IPS-18c (cell line): Measurements from ENCODE around the gene ZNF534.
A peak's percentile ranks its signal among the peaks of the same experiment; 100 is the strongest.
"Not testable (repeated sequence)": the region's sequence is repeated elsewhere in the genome, so short reads cannot be mapped to it uniquely, and the experiment has no call there.

Experiments
- H3K4me3 ChIP-seq: 2 replicates; pipeline ENCODE4 v1.7.0; 2013; ENCODE audit warnings: low read depth, mild to moderate bottlenecking, low read length, moderate library complexity; ENCODE audit not compliant: insufficient read depth
- H3K9me3 ChIP-seq: one replicate; pipeline ENCODE4 v1.6.1; 2013; ENCODE audit warnings: mild to moderate bottlenecking, low read length, moderate library complexity; ENCODE audit not compliant: control insufficient read depth, insufficient read depth

The ZNF534 gene

DNA sequence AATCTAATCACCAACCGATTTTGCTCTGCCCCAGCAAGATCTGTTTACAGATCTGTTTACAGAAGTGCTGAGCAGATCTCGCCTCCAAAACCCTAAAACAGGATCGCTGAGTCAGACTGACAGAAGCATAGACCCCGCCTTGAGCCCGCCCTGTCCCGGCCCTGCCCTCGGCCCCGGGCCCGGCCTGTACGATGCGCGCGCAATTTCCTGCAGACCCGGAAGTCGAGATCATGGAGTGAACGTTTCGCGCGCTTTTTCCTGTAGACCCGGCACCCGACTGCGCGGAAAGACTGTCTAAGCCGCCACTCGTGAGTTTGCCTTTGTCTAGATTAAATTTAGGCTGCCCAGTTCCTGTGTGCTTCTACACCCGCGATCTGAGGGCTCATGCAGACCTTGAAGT lies at the start of gene ZNF534:
TSS of gene ZNF534 (plus strand) at position 212 of the 400 bp plus-strand sequence. CDS start 2,327 bp downstream, outside the sequence.
- H3K9me3 ChIP-seq, result peaks cover 8% of the 10 kb centered on the region
- H3K4me3 ChIP-seq, result no peak within 1 kb of the TSS

DNA sequence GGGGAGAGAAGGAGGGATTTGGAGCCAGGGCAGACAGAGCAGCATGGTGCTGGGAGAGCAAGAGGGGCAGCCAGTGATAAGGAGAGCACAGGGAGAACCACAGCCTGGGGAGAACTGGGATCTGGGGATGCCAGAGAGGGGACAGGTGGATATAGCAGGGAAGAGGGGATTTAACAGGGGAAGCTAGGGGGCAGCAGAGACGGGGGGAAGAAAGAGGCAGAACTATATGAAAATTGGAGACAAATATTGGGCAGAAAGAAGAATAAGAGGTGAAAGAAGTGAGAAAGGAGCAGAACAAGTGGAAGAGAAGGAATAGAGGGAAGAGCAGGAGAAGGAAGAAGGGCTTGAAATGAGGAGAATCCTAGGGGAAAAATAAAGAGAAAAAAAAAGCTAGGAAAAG lies 37.8 kb upstream of the ZNF534 start:
- Histone ChIP-seq H3K9me3 (peaks cover 5% of the 10 kb centered on the region), H3K4me3 (no peak overlapping the region)

DNA sequence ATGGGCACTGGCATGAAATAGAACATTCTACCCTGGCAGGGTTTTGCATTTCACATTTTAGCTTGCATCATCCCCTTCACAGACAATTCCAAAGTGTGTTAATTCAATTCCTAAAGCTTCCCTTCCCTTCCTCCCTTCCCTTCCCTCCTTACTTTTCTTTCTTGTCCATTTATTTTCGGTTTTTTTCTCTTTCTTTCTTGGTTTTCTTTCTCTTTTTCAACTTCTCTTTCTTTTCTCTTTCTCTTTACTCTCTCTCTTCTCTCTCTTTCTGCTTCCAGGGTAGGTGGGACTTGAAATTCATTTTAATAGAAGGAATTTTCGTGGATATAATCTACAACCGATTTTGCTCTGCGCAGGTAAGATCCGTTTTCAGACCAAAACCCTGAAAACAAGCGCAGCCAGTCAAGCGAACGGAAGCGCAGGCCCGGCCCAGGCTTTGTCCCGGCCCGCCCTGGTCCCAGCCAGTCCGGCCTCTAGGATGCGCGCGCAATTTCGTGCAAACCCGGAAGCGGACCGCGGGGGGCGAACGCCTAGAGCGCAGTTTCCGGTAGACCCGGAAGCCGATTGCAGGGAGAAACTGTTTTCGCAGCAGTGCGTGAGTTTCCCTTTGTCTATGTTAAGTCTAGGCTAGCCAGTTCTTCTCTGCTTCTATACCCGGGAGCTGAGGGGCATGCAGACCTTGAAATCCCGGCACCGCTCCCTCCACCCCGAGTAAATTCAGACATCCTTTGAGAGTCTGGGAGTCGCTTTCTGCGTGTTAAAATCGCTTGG lies 31.5 kb upstream of the ZNF534 start, which contains the start of gene ZNF528:
TSS of gene ZNF528 (plus strand) at position 540 of the 771 bp plus-strand sequence. CDS start 4,165 bp downstream, outside the sequence.
- Histone ChIP-seq H3K9me3 (peaks cover 4% of the 10 kb centered on the region), H3K4me3 (no peak within 1 kb of the TSS)

DNA sequence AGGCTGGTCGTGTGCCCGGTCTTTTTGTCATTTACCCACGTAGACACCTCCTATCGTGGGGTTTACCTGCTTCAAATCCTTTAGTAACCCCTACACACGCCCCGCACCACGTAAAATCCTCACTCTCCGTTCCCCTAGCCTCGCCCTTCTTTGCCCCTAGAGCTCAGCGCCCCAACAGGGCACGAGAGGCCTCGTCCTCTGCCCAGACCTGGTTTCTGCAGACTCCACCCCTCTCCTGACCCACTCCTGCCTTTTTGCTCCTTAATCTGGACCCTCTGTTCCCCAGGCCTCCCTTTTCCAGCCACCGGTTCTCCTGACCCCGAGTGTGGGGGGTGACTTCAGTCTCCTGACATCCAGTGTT lies 30.9 kb upstream of the ZNF534 start:
- H3K9me3 ChIP-seq, result peaks cover 4% of the 10 kb centered on the region
- H3K4me3 ChIP-seq, result no peak overlapping the region

DNA sequence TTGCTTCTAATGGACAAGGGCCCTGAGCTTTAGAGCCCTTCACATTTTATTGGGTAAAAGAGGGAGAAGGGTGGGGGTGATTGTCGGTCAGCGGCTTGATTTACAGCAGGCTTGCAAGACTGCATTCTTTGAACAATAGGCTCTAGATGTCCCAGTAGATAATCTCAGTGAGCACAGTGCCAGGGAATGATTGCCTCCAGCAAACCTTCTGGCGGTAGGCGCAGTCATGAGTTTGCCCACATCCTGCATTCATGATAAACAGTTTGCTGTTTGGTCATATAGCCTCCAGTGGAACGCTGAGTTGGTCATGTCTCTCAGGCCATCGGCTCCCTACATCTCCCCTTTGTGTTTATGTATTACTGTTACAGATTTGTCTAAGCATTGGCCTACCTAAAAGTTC lies 18.7 kb upstream of the ZNF534 start:
- Histone ChIP-seq H3K9me3 (peaks cover 12% of the 10 kb centered on the region), H3K4me3 (no peak overlapping the region)

DNA sequence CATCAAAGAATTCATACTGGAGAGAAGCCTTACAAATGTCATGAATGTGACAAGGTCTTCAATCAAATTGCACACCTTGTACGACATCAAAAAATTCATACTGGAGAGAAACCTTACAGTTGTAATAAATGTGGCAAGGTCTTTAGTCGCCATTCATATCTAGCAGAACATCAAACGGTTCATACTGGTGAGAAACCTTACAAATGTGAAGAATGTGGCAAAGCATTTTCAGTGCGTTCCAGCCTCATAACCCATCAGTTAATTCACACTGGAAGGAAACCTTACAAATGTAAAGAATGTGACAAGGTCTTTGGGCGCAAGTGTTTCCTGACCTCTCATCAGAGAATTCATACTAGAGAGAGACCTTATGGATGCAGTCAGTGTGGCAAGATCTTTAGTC lies 13.2 kb upstream of the ZNF534 start:
- Histone ChIP-seq H3K9me3 (peaks cover 12% of the 10 kb centered on the region), H3K4me3 (no peak overlapping the region; the same call in 1 of the 2 replicates)

DNA sequence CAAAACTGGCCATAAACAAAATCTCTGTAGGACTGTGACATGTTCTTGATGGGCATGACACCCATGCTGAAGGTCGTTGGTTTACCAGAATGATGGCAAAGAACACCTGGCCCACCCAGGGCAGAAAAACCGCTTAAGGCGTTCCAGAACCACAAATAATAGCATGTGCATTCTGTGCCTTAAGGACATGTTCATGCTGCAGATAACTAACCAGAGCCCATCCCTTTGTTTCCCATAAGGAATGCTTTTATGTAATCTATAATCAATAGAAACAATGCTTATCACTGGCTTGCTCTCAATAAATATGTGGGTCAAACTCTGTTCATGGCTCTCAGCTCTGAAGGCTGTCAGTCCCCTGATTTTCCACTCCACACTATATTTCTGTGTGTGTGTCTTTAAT lies 13.2 kb downstream of the ZNF534 start:
- H3K9me3 ChIP-seq, result peaks cover 9% of the 10 kb centered on the region
- no peak overlapping the region for H3K4me3 ChIP-seq

DNA sequence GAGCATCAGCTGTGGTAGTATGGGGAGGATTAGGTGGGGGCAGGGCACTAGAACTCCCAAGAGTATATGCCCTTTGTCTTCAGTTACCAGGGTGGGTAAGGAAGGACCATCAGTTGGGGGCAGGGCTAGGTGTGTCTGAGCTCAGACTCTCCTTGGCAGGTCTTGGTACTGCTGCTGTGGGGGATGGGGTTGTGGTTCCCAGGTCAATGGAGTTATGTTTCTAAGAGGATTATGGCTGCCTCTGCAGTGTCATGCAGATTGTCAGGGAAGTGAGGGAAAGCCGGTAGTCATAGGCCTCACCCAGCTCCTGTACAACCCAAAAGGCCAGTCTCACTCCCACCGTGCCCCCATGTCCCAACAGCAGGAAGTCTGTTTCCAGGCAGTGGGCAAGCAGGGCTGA lies 15.6 kb downstream of the ZNF534 start:
- Histone ChIP-seq H3K9me3 (peaks cover 5% of the 10 kb centered on the region), H3K4me3 (no peak overlapping the region; the same call in 1 of the 2 replicates)

DNA sequence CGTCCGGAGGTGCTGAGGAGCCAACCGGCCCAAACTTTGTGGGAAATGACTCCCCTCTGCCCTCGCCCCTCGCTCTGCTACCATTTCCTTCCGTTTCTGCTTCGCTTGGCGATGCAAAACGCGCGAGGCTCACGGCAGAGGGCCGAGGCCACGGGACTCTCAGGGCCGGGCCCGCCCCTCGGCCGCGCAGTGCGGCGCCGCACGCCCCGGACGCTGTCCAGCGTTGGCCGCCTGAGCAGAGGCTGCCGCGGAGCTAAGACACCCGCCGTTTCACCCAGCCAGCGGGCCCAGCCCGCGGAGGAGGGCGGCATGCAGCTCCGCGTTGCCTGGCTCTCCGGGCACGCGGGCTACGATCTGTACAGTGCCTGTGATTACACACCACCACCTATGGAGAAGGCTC lies 22.3 kb downstream of the ZNF534 start:
- no peak overlapping the region for H3K4me3 ChIP-seq
- H3K9me3 ChIP-seq, result peaks cover 11% of the 10 kb centered on the region

DNA sequence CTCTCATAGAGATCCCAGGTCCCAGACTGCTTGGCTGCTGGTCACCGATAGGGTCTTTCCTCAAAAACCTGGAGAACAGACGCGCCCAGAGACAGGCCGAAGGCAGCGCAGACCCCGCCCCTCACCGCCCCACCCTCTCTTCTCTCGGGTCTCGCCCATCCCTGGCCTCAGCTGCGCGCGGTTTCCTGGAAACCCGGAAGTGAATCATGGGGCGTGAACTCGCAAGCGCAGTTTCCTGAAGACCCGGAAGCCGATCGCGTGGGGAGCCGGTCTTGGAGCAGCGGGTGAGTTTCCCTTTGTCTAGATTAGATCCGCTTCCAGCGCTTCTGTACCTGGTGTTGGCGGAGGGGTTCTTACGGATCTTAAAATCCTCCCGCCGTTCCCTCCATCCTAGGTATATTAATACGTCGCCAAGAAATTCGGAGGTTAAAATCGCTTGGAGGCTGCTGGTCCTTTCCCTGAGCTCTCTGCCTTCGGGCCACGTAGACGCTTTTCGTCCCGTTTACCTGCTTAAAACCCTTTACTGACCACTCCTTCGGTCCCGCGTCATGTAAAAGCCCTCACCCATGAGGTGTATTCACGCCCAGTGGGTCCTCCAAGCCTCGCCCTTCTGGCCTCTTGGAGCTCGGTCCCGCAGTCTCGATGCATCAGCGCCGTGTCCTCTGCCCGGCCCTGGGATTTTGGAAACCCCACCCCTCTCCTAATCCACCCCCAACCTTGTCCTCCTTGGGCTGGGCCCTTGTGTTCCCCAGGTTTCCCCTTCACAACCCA lies 24.6 kb downstream of the ZNF534 start, which contains the start of gene ZNF578:
TSS of gene ZNF578 (plus strand) at position 230 of the 771 bp plus-strand sequence. CDS start 48,293 bp downstream, outside the sequence.
- Histone ChIP-seq H3K4me3 (peak within 1 kb of the TSS; percentile 69), H3K9me3 (peaks cover 17% of the 10 kb centered on the region)

DNA sequence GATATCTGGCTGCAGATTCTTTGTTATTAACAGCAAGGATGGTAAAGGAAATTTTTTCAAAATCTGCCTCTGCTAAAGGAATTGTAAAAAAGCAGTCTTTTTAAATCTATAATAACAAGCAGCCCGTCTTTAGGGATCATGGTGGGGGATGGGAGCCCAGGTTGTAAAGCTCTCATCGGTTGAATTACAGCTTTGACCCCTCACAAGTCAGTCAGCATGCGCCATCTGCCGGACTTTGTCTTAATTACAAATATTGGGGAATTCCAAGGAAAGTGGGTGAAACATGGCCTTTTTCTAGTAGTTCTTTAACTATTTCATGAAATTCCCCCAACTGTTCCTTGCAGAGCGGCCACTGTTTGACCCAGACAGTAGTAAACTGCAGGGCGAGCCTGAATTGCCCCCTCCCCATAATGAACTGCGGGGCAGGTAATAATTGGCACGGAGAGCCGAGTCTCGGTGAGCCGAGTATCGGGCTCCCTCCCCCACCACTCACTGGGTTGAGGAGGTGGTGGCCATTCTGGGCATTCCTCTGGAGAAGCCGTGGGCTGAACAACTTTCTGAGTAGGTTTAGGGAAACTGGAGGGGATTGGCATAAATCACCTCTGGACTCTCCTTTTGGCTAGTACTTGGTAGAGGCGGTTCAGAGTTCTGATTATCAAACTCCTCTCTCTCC lies 36.0 kb downstream of the ZNF534 start:
- Histone ChIP-seq H3K4me3 (no peak overlapping the region), H3K9me3 (peaks cover 8% of the 10 kb centered on the region)

DNA sequence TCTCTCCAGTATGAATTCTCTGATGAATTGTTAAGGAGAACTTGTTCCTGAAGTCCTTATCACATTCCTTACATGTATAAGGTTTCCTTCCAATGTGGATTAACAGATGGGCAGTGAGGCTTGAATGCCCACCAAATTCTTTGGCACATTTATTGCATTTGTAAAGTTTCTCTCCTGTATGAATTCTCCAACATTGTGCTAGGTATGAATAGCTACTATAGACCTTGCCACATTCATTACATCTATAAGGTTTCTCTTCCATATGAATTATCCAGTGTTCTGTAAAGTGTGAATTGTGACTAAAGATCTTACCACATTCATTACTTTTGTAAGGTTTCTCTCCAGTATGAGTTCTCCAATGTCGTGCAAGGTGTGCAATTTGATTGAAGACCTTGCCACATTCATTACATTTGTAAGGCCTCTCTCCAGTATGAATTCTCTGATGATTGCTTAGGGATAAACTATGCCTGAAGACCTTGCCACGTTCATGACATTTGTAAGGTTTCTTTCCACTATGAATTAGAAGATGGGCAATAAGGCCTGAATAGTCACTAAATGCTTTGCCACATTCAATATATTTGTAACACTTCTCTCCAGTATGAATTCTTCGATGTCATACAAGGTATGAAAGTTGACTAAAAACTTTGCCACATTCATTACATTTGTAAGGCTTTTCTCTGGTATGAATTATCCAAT lies 44.9 kb downstream of the ZNF534 start:
- peaks cover 15% of the 10 kb centered on the region for H3K9me3 ChIP-seq

DNA sequence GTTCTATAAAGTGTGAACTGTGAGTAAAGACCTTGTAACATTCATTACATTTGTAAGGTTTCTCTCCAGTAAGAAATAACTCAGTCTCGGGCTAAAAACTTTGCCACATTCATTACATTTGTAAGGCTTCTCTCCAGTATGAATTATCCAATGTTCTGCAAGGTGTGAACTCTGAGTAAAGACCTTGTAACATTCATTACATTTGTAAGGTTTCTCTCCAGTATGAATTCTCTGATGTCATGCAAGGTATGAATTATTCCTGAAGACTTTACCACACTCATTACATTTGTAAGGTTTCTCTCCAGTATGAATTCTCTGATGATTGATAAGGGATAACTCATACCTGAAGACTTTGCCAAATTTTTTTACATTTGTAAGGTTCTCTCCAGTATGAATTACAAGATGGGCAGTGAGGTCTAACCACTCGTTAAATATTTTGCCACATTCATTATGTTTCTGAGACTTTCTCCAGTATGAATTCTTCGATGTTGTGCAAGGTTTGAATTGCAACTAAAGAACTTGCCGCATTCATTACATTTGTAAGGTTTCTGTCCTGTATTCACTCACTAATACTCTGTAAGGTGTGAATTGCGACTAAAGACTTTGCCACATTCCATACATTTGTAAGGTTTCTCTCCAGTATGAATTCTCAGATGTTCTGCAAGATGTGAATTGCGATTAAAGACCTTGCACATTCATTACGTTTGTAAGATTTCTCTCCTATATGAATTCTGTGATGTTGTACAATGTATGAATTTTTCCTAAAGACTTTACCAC lies 45.6 kb downstream of the ZNF534 start:
- Histone ChIP-seq H3K4me3 (no peak overlapping the region), H3K9me3 (peaks cover 14% of the 10 kb centered on the region)

More for the DNA sequence above, 44.9 kb downstream of the ZNF534 start:
- no peak overlapping the region for H3K4me3 ChIP-seq

DNA sequence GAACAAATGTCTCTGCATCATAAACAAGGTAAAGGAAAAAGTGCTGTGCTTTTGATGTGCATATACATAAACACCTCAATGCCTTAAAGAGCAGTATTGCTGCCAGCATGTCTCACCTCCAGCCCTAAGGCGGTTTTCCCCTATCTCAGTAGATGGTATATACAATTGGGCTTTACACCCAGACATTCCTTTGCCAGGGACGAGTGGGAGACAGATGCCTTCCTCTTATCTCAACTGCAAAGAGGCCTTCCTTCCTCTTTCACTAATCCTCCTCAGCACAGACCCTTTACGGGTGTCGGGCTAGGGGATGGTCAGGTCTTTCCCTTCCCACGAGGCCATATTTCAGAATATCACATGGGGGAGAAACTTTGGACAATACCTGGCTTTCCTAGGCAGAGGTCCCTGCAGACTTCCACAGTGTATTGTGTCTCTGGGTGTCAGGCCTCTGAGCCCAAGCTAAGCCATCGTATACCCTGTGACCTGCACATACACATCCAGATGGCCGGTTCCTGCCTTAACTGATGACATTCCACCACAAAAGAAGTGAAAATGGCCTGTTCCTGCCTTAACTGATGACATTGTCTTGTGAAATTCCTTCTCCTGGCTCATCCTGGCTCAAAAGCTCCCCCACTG lies 55.3 kb downstream of the ZNF534 start:
- peaks cover 12% of the 10 kb centered on the region for H3K9me3 ChIP-seq
- H3K4me3 ChIP-seq, result not testable (repeated sequence)

DNA sequence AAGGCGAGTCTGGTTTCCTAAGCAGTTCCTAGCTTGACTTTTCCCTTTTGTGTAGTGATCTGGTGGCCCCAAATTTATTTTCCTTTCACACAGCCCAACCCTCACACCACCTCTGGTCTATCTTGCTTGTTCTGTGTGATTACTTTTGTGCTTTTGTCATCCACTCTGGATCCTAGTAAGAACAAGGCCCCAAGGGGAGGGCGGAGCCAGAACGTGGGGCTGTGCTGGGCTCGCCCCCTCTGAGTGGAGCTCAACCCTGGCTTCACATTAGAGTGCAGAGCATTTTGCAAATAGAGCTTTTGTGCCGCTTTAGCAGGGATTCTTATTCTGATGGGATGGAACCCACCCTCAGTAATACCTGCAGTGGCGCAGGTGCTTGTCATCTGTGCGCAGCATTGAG lies 56.1 kb downstream of the ZNF534 start:
- peaks cover 12% of the 10 kb centered on the region for H3K9me3 ChIP-seq
- not testable (repeated sequence) for H3K4me3 ChIP-seq
